ENCODE data around the gene BTG3.

Gene BTG3

GRCh38 chr21:17583898-17584297, 28.8 kb downstream of the BTG3 start:
- no peak for DNase-seq

GRCh38 chr21:17580319-17580718, 32.4 kb downstream of the BTG3 start:
- no peak for DNase-seq

- DNase-seq: no peak
Observed at GRCh38 chr21:17578876-17579275, 33.8 kb downstream of the BTG3 start.

GRCh38 chr21:17578162-17578561, 34.5 kb downstream of the BTG3 start:
- DNase-seq: no peak

GRCh38 chr21:17577701-17578100, 35.0 kb downstream of the BTG3 start:
- no peak for DNase-seq

GRCh38 chr21:17576080-17576835, 36.4 kb downstream of the BTG3 start:
- DNase-seq: no peak

- no peak for DNase-seq
Observed at GRCh38 chr21:17575076-17575475, 37.6 kb downstream of the BTG3 start.

- no peak for DNase-seq
Observed at GRCh38 chr21:17572431-17572830, 40.3 kb downstream of the BTG3 start.

GRCh38 chr21:17570786-17571185, 41.9 kb downstream of the BTG3 start:
- DNase-seq: no peak

GRCh38 chr21:17560377-17561025, 52.2 kb downstream of the BTG3 start:
- DNase-seq: no peak

GRCh38 chr21:17554679-17555465, 57.8 kb downstream of the BTG3 start:
- no peak for DNase-seq

- no peak for DNase-seq
Observed at GRCh38 chr21:17554120-17554519, 58.6 kb downstream of the BTG3 start.

- no peak for DNase-seq
Observed at GRCh38 chr21:17552410-17552809, 60.3 kb downstream of the BTG3 start.

GRCh38 chr21:17550671-17551308, 61.9 kb downstream of the BTG3 start:
- no peak for DNase-seq

GRCh38 chr21:17548262-17548661, 64.4 kb downstream of the BTG3 start:
- no peak for DNase-seq

- DNase-seq: no peak
Observed at GRCh38 chr21:17545007-17545406, 67.7 kb downstream of the BTG3 start.

Data from cortex of kidney (tissue), 1 donor.